HepG2 (cell line): ENCODE measurements around the gene ENTPD7. TPM values are rescaled to one million over a fixed set of nuclear protein-coding genes. Genes with fewer than 3 reads are reported as not detected.

ENCODE experiments used
- ASH2L ChIP-seq: fragments of 300-600, 200-600 bp; sonication (generic); IDR thresholded peaks from 2 replicates; pipeline ENCODE4 v1.7.0; 2017; ENCODE audit warnings: low read depth, mild to moderate bottlenecking, moderate library complexity, mixed read lengths, low read length; ENCODE audit not compliant: insufficient read length
- CBX1 ChIP-seq: IDR thresholded peaks from one replicate; pipeline ENCODE4 v1.6.1; 2016; ENCODE audit warnings: antibody characterized with exemption, low read depth
- DR1 ChIP-seq: sonication (generic); formaldehyde crosslinking; IDR thresholded peaks from 2 replicates; pipeline ENCODE4 v1.8.0; 2021; ENCODE audit warnings: mild to moderate bottlenecking, missing genetic modification reagents, inconsistent platforms
- FOXC1 ChIP-seq: sonication (generic); formaldehyde crosslinking; IDR thresholded peaks from 2 replicates; pipeline ENCODE4 v1.8.0; 2022; ENCODE audit warnings: mild to moderate bottlenecking, missing genetic modification reagents, borderline replicate concordance
- KAT8 ChIP-seq: IDR thresholded peaks from 2 replicates; pipeline ENCODE4 v1.6.1; 2016; ENCODE audit warnings: missing genetic modification reagents, missing compliant biosample characterization
- ZNF24 ChIP-seq: fragments of 450-650 bp; IDR thresholded peaks from 2 replicates; pipeline ENCODE4 v1.6.1; 2017; ENCODE audit warnings: antibody characterized with exemption, mild to moderate bottlenecking
- ZNF33B ChIP-seq: sonication (generic); formaldehyde crosslinking; IDR thresholded peaks from 2 replicates; pipeline ENCODE4 v1.5.1; 2020; ENCODE audit warnings: mild to moderate bottlenecking, missing genetic modification reagents
- ZNF382 ChIP-seq: sonication (generic); formaldehyde crosslinking; IDR thresholded peaks from 2 replicates; pipeline ENCODE4 v1.5.0; 2020; ENCODE audit warnings: missing genetic modification reagents, mild to moderate bottlenecking, borderline replicate concordance
- ZNF547 ChIP-seq: sonication (generic); formaldehyde crosslinking; IDR thresholded peaks from 2 replicates; pipeline ENCODE4 v1.5.1; 2020; ENCODE audit warnings: mild to moderate bottlenecking, missing genetic modification reagents
- ZNF570 ChIP-seq: sonication (generic); formaldehyde crosslinking; IDR thresholded peaks from 2 replicates; pipeline ENCODE4 v1.4.0; 2020; ENCODE audit warnings: mild to moderate bottlenecking, missing genetic modification reagents, borderline replicate concordance
- ZNF710 ChIP-seq: sonication (generic); formaldehyde crosslinking; IDR thresholded peaks from 2 replicates; pipeline ENCODE4 v1.5.0; 2020; ENCODE audit warnings: mild to moderate bottlenecking, missing genetic modification reagents, borderline replicate concordance
- polyA plus RNA-seq, 8 experiments: library from polyadenylated mRNA; depleted of rRNA in 3 of 8; stranded (reverse) in 7 of 8; unstranded in 1 of 8; fragments of >200 nt; fragmentation: Illumina TruSeq in 4 of 8; extraction: Trizol in 4 of 8; gene quantifications; 2 replicates each; pipeline versions ENCODE4 v1.2.1 to v1.2.3, GENCODE V29; 2011 to 2016; ENCODE audit warnings: low read depth in 4 of 8, missing spikeins in 1 of 8, mixed read lengths in 1 of 8; ENCODE audit not compliant: insufficient read depth in 1 of 8
- total RNA-seq, 5 experiments: library from RNA; depleted of rRNA; stranded (reverse); fragments of >200 nt; fragmentation: Illumina TruSeq; extraction: Trizol; gene quantifications; 2 replicates each; pipeline ENCODE4 v1.2.3, GENCODE V29; 2016; ENCODE audit warnings: low read depth in 1 of 5
- TF ChIP-seq, protein P1 (sequence below): IDR thresholded peaks from 2 replicates; pipeline ENCODE4 v1.6.1; 2016; ENCODE audit warnings: low read depth
- TF ChIP-seq, protein P2 (sequence below): sonication (generic); formaldehyde crosslinking; IDR thresholded peaks from 2 replicates; pipeline ENCODE4 v1.8.0; 2022; ENCODE audit warnings: missing genetic modification reagents, low read depth, mild to moderate bottlenecking, borderline replicate concordance
- TF ChIP-seq, protein P3 (sequence below): sonication (generic); formaldehyde crosslinking; IDR thresholded peaks from 2 replicates; pipeline ENCODE4 v1.4.0; 2020; ENCODE audit warnings: mild to moderate bottlenecking, missing genetic modification reagents
- TF ChIP-seq, protein P4 (sequence below): sonication (generic); formaldehyde crosslinking; IDR thresholded peaks from 2 replicates; pipeline ENCODE4 v1.4.0; 2020; ENCODE audit warnings: missing genetic modification reagents
- TF ChIP-seq, protein P5 (sequence below): IDR thresholded peaks from 2 replicates; pipeline ENCODE4 v1.6.1; 2016; ENCODE audit warnings: mild to moderate bottlenecking

Gene ENTPD7
- total and polyA plus RNA-seq, 2 of the 13 experiments (the other 11 are each of a cell fraction or from before 2014, with no cell fraction given), result 7.6 to 36.5 TPM

GRCh38 chr10:99620711-99621453, 38.4 kb upstream of the ENTPD7 start (continued):
- TF ChIP-seq, protein P1, sequence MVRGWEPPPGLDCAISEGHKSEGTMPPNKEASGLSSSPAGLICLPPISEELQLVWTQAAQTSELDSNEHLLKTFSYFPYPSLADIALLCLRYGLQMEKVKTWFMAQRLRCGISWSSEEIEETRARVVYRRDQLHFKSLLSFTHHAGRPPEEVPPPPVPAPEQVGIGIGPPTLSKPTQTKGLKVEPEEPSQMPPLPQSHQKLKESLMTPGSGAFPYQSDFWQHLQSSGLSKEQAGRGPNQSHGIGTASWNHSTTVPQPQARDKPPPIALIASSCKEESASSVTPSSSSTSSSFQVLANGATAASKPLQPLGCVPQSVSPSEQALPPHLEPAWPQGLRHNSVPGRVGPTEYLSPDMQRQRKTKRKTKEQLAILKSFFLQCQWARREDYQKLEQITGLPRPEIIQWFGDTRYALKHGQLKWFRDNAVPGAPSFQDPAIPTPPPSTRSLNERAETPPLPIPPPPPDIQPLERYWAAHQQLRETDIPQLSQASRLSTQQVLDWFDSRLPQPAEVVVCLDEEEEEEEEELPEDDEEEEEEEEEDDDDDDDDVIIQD (CRISPR knock-in tag), result peak; percentile 31
- TF ChIP-seq, protein P2, sequence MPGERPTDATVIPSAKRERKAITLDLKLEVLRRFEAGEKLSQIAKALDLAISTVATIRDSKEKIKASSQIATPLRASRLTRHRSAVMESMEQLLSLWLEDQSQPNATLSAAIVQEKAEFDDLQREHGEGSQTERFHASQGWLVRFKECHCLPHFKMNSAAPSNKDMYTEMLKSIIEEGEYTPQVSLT (CRISPR knock-in tag), result no peak; the same call in 1 of the 2 replicates
- TF ChIP-seq, protein P3, sequence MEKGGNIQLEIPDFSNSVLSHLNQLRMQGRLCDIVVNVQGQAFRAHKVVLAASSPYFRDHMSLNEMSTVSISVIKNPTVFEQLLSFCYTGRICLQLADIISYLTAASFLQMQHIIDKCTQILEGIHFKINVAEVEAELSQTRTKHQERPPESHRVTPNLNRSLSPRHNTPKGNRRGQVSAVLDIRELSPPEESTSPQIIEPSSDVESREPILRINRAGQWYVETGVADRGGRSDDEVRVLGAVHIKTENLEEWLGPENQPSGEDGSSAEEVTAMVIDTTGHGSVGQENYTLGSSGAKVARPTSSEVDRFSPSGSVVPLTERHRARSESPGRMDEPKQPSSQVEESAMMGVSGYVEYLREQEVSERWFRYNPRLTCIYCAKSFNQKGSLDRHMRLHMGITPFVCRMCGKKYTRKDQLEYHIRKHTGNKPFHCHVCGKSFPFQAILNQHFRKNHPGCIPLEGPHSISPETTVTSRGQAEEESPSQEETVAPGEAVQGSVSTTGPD (CRISPR knock-in tag), result no peak
- TF ChIP-seq ZNF570 (CRISPR knock-in tag) (peak; percentile 42; the same call in 1 of the 2 replicates), ZNF24 (peak; percentile 90), ASH2L (peak; percentile 80), KAT8 (CRISPR knock-in tag) (peak; percentile 82), FOXC1 (CRISPR knock-in tag) (no peak; the same call in 1 of the 2 replicates), ZNF547 (CRISPR knock-in tag) (peak; percentile 99), ZNF33B (peak; percentile 93), ZNF382 (no peak), DR1 (CRISPR knock-in tag) (peak; percentile 81), ZNF710 (0 out of 2 replicates have a peak, but pooled peaks have one; percentile 79), CBX1 (peak; percentile 59)
- TF ChIP-seq, protein P4, sequence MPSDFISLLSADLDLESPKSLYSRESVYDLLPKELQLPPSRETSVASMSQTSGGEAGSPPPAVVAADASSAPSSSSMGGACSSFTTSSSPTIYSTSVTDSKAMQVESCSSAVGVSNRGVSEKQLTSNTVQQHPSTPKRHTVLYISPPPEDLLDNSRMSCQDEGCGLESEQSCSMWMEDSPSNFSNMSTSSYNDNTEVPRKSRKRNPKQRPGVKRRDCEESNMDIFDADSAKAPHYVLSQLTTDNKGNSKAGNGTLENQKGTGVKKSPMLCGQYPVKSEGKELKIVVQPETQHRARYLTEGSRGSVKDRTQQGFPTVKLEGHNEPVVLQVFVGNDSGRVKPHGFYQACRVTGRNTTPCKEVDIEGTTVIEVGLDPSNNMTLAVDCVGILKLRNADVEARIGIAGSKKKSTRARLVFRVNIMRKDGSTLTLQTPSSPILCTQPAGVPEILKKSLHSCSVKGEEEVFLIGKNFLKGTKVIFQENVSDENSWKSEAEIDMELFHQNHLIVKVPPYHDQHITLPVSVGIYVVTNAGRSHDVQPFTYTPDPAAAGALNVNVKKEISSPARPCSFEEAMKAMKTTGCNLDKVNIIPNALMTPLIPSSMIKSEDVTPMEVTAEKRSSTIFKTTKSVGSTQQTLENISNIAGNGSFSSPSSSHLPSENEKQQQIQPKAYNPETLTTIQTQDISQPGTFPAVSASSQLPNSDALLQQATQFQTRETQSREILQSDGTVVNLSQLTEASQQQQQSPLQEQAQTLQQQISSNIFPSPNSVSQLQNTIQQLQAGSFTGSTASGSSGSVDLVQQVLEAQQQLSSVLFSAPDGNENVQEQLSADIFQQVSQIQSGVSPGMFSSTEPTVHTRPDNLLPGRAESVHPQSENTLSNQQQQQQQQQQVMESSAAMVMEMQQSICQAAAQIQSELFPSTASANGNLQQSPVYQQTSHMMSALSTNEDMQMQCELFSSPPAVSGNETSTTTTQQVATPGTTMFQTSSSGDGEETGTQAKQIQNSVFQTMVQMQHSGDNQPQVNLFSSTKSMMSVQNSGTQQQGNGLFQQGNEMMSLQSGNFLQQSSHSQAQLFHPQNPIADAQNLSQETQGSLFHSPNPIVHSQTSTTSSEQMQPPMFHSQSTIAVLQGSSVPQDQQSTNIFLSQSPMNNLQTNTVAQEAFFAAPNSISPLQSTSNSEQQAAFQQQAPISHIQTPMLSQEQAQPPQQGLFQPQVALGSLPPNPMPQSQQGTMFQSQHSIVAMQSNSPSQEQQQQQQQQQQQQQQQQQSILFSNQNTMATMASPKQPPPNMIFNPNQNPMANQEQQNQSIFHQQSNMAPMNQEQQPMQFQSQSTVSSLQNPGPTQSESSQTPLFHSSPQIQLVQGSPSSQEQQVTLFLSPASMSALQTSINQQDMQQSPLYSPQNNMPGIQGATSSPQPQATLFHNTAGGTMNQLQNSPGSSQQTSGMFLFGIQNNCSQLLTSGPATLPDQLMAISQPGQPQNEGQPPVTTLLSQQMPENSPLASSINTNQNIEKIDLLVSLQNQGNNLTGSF (CRISPR knock-in tag), result peak; percentile 75
- TF ChIP-seq, protein P5, sequence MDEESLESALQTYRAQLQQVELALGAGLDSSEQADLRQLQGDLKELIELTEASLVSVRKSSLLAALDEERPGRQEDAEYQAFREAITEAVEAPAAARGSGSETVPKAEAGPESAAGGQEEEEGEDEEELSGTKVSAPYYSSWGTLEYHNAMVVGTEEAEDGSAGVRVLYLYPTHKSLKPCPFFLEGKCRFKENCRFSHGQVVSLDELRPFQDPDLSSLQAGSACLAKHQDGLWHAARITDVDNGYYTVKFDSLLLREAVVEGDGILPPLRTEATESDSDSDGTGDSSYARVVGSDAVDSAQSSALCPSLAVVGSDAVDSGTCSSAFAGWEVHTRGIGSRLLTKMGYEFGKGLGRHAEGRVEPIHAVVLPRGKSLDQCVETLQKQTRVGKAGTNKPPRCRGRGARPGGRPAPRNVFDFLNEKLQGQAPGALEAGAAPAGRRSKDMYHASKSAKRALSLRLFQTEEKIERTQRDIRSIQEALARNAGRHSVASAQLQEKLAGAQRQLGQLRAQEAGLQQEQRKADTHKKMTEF, result peak; percentile 99
